Adrenal gland (tissue), 5 donors: Measurements from ENCODE around the gene PCMTD2.

ENCODE experiments used
- POLR2A ChIP-seq, 2 donors: fragments of 450-650 bp; IDR thresholded peaks; one replicate each; pipeline ENCODE4 v1.6.1; 2017; ENCODE audit warnings: antibody characterized with exemption in 2 of 2, mild to moderate bottlenecking in 2 of 2, moderate library complexity in 1 of 2
- TF ChIP-seq, protein P1 (sequence below), 6 experiments: fragments of 450-650 bp in 4 of 6; fragments of 200-600 bp in 2 of 6; sonication (generic) in 1 of 6; IDR thresholded peaks; 1 replicate in 5 of 6; 2 replicates in 1 of 6; pipeline versions ENCODE4 v1.5.1 to v1.8.0; 2016 to 2021; ENCODE audit warnings: antibody characterized with exemption in 6 of 6, mild to moderate bottlenecking in 2 of 6, moderate library complexity in 1 of 6
- donor health status: DM: no; HTN: no; CAD: no.

DNA sequence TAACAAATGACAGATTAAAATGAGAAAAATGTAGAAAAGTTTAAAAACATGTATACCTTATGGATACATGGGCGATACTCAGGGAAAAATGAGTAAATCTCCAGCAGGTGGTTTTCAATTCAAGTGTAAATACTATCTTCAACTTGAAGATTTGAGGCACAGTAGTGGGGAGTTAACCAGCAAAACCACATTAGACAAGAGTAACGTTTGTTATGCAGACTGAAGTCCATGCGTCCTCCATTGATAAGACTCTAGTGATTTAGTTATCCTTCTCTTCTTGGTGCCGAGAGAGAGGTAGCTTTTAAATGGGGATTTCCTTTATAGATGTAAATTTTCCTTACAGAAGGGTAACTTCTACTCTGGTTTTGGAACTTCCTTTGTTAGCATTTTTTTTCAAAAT is 28.1 kb downstream of the PCMTD2 start:
- TF ChIP-seq, protein P1, sequence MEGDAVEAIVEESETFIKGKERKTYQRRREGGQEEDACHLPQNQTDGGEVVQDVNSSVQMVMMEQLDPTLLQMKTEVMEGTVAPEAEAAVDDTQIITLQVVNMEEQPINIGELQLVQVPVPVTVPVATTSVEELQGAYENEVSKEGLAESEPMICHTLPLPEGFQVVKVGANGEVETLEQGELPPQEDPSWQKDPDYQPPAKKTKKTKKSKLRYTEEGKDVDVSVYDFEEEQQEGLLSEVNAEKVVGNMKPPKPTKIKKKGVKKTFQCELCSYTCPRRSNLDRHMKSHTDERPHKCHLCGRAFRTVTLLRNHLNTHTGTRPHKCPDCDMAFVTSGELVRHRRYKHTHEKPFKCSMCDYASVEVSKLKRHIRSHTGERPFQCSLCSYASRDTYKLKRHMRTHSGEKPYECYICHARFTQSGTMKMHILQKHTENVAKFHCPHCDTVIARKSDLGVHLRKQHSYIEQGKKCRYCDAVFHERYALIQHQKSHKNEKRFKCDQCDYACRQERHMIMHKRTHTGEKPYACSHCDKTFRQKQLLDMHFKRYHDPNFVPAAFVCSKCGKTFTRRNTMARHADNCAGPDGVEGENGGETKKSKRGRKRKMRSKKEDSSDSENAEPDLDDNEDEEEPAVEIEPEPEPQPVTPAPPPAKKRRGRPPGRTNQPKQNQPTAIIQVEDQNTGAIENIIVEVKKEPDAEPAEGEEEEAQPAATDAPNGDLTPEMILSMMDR (IDR thresholded peaks at IDR 0.05), result no peak
- TF ChIP-seq POLR2A (IDR thresholded peaks at IDR 0.05), result no peak
